ENCODE measurements around the gene VARS1. TPM values are rescaled to one million over a fixed set of nuclear protein-coding genes. Genes with fewer than 3 reads are reported as not detected.

The VARS1 gene
- total RNA-seq, 1 experiment from 2014 or later: 107 TPM

- no peak for DNase-seq
- no peak overlapping the region for H3K4me3 ChIP-seq
- H3K36me3 ChIP-seq: no peaks in the 10 kb centered on the region
- no peaks in the 10 kb centered on the region for H3K9me3 ChIP-seq
- no peaks in the 10 kb centered on the region for H3K27me3 ChIP-seq
Observed at GRCh38 chr6:31767096-31767645, 28.4 kb downstream of the VARS1 start.

DNA sequence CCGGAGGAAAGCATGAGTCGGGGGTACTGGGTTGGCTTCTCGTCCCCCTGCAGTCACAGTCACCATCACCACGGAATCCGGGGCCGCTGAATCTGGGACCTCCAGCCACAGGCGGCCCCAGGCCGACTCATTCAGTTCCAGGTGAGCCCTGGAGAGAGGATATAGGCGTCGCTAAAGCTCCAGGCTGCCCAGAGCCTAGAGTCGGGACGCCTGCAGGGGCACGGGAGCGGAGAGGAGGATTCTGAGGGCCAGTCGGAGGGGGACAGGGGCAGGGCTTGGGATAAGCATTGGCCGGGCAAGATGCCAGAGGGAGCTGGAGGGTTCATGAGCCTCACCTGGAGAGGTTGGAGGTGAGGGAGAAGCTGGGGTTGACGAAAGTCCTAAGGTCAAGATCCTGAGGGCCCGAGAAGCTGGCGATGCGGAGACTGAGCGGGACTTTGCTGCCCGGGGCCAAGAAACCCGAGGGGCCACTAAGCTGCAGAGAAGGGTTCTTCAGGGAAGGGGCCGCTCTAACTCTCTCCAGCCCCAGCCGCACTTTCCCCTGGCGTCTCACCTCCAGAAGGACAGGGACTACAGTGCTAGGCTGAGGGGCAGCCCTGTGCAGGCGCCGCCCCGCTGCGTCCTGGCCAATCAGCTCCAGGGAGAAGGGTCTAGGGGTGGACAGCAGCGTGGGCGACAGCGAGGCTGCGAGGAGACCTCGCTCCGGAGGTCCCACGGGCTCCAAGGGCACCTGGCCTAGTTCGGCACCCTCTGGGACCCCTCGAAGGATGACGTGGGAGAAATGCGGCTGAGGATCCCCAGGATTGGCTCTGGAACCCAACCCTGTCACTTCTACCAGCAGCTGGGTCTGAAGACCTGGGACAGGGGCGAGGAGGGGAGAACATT, 29.4 kb downstream of the VARS1 start:
- H3K9me3 ChIP-seq: no peaks in the 10 kb centered on the region
- no peak overlapping the region for H3K4me3 ChIP-seq
- no peak for DNase-seq
- H3K36me3 ChIP-seq: no peaks in the 10 kb centered on the region
- no peaks in the 10 kb centered on the region for H3K27me3 ChIP-seq

DNA sequence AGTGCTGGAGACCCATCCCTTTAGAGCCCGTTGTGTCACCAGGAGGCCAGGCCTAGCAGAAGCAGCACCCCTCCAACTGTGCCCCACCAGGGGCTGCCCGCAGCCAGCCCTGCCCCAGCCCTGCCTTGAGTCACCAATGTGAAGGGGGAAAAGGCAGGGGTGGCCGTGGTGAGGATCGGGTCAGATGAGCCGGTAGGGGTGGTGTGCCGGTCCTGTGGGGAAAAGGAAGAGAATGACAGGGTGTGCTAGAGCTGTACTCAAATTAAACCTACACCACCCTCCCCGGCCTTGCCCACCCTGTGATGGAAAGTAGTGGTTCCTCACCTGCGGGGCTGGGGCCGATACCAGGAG, 30.0 kb downstream of the VARS1 start:
- DNase-seq: no peak
- H3K9me3 ChIP-seq: no peaks in the 10 kb centered on the region
- no peaks in the 10 kb centered on the region for H3K27me3 ChIP-seq
- no peak overlapping the region for H3K4me3 ChIP-seq
- no peaks in the 10 kb centered on the region for H3K36me3 ChIP-seq

DNA sequence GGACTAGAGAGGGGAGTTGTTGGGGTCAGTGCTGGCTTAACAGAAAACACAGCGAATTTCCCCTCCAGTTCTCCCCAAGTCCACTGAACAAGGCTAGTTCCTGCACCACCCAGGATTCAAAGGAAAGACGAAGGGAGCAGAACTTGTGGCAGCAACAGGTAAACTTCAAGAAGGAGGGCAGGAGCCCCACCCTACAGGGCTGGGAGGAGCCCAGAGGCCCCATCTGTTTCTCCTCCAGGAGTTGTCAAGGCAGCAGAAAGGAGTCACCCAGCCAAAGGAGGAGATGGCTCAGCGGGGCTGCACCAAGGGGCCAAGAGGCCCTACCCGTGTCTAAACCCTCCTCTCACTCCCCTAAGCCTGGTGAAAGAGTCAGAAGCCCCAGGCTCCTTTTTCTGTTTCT, 31.4 kb downstream of the VARS1 start:
- no peaks in the 10 kb centered on the region for H3K9me3 ChIP-seq
- H3K36me3 ChIP-seq: no peaks in the 10 kb centered on the region
- H3K4me3 ChIP-seq: no peak overlapping the region
- H3K27me3 ChIP-seq: no peaks in the 10 kb centered on the region
- no peak for DNase-seq

GRCh38 chr6:31763619-31763940, 32.0 kb downstream of the VARS1 start:
- no peaks in the 10 kb centered on the region for H3K27me3 ChIP-seq
- DNase-seq: peak; percentile 19
- no peak overlapping the region for H3K4me3 ChIP-seq
- no peaks in the 10 kb centered on the region for H3K36me3 ChIP-seq
- H3K9me3 ChIP-seq: no peaks in the 10 kb centered on the region

GRCh38 chr6:31762878-31763618, 32.5 kb downstream of the VARS1 start:
- Histone ChIP-seq H3K4me3 (no peak overlapping the region), H3K36me3 (no peaks in the 10 kb centered on the region), H3K27me3 (no peaks in the 10 kb centered on the region), H3K9me3 (no peaks in the 10 kb centered on the region)
- DNase-seq: no peak

- no peaks in the 10 kb centered on the region for H3K9me3 ChIP-seq
- DNase-seq: no peak
- H3K27me3 ChIP-seq: no peaks in the 10 kb centered on the region
- H3K4me3 ChIP-seq: no peak within 1 kb of the TSS
- H3K36me3 ChIP-seq: no peaks in the 10 kb centered on the region
Observed at GRCh38 chr6:31762356-31762755, 33.2 kb downstream of the VARS1 start, which contains the start of gene SAPCD1. Gene SAPCD1, plus strand, starts transcription at chr6:31762656. Its CDS starts 399 bp downstream, at chr6:31763055.

DNA sequence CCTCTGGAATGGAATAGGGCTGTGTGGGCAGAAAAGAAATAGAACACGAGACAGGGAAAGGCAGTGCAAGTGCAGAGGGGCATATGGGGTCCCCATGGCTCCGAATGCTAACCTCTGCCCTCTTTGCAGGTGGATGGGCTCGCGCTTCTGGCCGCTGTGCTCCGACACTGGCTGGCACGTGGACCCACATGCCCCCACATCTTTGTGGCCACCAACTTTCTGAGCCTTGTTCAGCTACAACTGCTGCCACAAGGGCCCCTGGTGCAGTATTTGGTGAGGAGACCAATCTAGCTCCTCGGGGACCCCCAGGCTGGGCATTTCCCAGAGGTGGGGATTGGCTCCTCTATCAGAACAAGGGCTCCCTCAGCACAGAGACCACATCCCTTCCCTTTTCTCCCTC, 34.2 kb downstream of the VARS1 start:
- H3K9me3 ChIP-seq: no peaks in the 10 kb centered on the region
- H3K27me3 ChIP-seq: no peaks in the 10 kb centered on the region
- no peak overlapping the region for H3K4me3 ChIP-seq
- no peaks in the 10 kb centered on the region for H3K36me3 ChIP-seq
- no peak for DNase-seq

- Histone ChIP-seq H3K27me3 (no peaks in the 10 kb centered on the region), H3K36me3 (no peaks in the 10 kb centered on the region), H3K4me3 (no peak overlapping the region), H3K9me3 (no peaks in the 10 kb centered on the region)
- DNase-seq: no peak
Observed at GRCh38 chr6:31760790-31761189, 34.8 kb downstream of the VARS1 start.

- Histone ChIP-seq H3K4me3 (no peak overlapping the region), H3K27me3 (no peaks in the 10 kb centered on the region), H3K9me3 (no peaks in the 10 kb centered on the region), H3K36me3 (no peaks in the 10 kb centered on the region)
- DNase-seq: no peak
Observed at GRCh38 chr6:31758281-31758680, 37.3 kb downstream of the VARS1 start.

- H3K9me3 ChIP-seq: no peaks in the 10 kb centered on the region
- no peak overlapping the region for H3K4me3 ChIP-seq
- DNase-seq: peak; percentile 51
- H3K36me3 ChIP-seq: peaks cover 2% of the 10 kb centered on the region; the same call in 1 of the 2 replicates
- H3K27me3 ChIP-seq: no peaks in the 10 kb centered on the region
Observed at GRCh38 chr6:31752739-31753319, 42.7 kb downstream of the VARS1 start.

DNA sequence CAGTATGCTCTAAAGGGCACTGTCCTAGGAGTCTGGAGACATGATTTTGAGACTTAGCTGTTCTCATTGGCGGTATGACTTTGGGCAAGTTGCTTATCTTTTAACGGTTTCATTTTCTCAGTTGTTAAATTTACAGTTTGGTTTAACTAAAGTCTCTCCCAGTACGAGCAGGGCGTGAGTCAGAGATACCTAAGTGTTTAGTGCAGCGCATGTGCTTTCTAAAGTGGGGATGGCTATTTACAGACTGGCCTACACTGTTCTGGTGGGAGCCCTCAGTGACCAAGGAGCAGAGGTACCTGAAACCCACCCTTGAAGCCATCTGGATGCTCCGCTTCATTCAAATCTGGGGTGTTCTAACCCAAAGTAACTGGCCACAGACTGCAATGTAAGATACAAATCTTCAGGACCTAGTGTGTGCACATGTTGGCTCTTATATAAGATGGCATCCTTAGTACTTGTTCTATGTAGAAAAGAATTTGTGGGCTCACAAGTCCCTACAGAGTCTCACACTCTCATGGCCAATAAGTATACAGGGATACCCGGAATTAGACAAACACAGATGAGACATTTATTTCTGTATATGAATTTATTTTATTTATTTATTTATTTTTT, 45.0 kb downstream of the VARS1 start:
- no peak for DNase-seq
- Histone ChIP-seq H3K27me3 (no peaks in the 10 kb centered on the region), H3K4me3 (no peak overlapping the region), H3K36me3 (peaks cover 8% of the 10 kb centered on the region; the same call in 1 of the 2 replicates), H3K9me3 (no peaks in the 10 kb centered on the region)

- Histone ChIP-seq H3K27me3 (no peaks in the 10 kb centered on the region), H3K4me3 (no peak overlapping the region), H3K36me3 (peaks cover 8% of the 10 kb centered on the region; the same call in 1 of the 2 replicates), H3K9me3 (no peaks in the 10 kb centered on the region)
- DNase-seq: no peak
Observed at GRCh38 chr6:31749301-31750036, 46.1 kb downstream of the VARS1 start.
